Uterus (tissue), 4 donors: Measurements from ENCODE around the gene UBE2L5. TPM values are rescaled to one million over a fixed set of nuclear protein-coding genes. Genes with fewer than 3 reads are reported as not detected.

Source experiments
- DNase-seq, 2 donors: peaks; one replicate each; pipeline ENCODE4 v3.0.0-alpha.2; 2019 to 2020
- H3K27ac ChIP-seq, 2 donors: fragments of 200-600 bp; sonication (generic); 1 replicate in 1 of 2; 2 replicates in 1 of 2; pipeline ENCODE4 v1.5.1; 2016 to 2018
- H3K27me3 ChIP-seq, 2 donors: fragments of 200-600 bp; sonication (generic); one replicate each; pipeline ENCODE4 v1.5.1; 2018 to 2019; ENCODE audit warnings: control low read depth in 1 of 2
- H3K36me3 ChIP-seq, 2 donors: fragments of 200-600 bp; sonication (generic); one replicate each; pipeline ENCODE4 v1.5.1; 2019; ENCODE audit warnings: control low read depth in 1 of 2
- H3K4me1 ChIP-seq, 2 donors: fragments of 200-600 bp; sonication (generic); one replicate each; pipeline ENCODE4 v1.5.1; 2018 to 2019; ENCODE audit warnings: control low read depth in 1 of 2
- H3K4me3 ChIP-seq, 2 donors: fragments of 200-600 bp; sonication (generic); 1 replicate in 1 of 2; 2 replicates in 1 of 2; pipeline ENCODE4 v1.5.1; 2018 to 2019; ENCODE audit warnings: mild to moderate bottlenecking in 1 of 2
- H3K9me3 ChIP-seq, 2 donors: fragments of 200-600 bp; sonication (generic); one replicate each; pipeline ENCODE4 v1.5.1; 2019; ENCODE audit warnings: control low read depth in 1 of 2
- CTCF ChIP-seq, 4 experiments: fragments of 200-600 bp in 2 of 4; fragments of 450-650 bp in 2 of 4; sonication (generic) in 2 of 4; IDR thresholded peaks; one replicate each; pipeline ENCODE4 v1.5.1; 2016 to 2019; ENCODE audit warnings: antibody characterized with exemption in 4 of 4, mild to moderate bottlenecking in 2 of 4, moderate library complexity in 1 of 4
- POLR2A ChIP-seq, 2 donors: fragments of 450-650 bp; IDR thresholded peaks; one replicate each; pipeline ENCODE4 v1.6.1; 2016; ENCODE audit warnings: antibody characterized with exemption in 2 of 2, mild to moderate bottlenecking in 1 of 2, moderate library complexity in 1 of 2
- intact Hi-C: fragments of 100-400 bp; cut with DNase I; formaldehyde crosslinking; loops from one replicate; pipeline ENCODE4 v1.15.1; 2023; ENCODE audit warnings: low total_unique reads
- total RNA-seq, 4 donors: library from RNA; depleted of rRNA in 3 of 4; stranded (reverse); fragments of >200 nt in 3 of 4; gene quantifications; one replicate each; pipeline versions ENCODE4 v1.1.0 to v1.2.4, GENCODE V29; 2014 to 2023
- donor health status: DM: yes; HTN: yes; CAD: no.

Gene UBE2L5
- total RNA-seq, 4 donors from 2014 or later, result 0.21 to 2.8 TPM; not detected in 2

GRCh38 chr13:30391956-30392680 is 30.2 kb upstream of the UBE2L5 start:
- no peaks in the 10 kb centered on the region for H3K9me3 ChIP-seq
- no peak for TF ChIP-seq POLR2A (IDR thresholded peaks at IDR 0.05)
- TF ChIP-seq CTCF (IDR thresholded peaks at IDR 0.05), result no peak
- intact Hi-C loops, result loop anchor here (10.0 kb wide), 1 partner anchor 53 kb away; no protein-coding TSS in a partner anchor
- H3K4me1 ChIP-seq, result no peaks in the 10 kb centered on the region
- H3K27me3 ChIP-seq, result no peaks in the 10 kb centered on the region
- no peak for DNase-seq
- no peaks in the 10 kb centered on the region for H3K36me3 ChIP-seq
- H3K27ac ChIP-seq, result no peak overlapping the region
- no peak overlapping the region for H3K4me3 ChIP-seq

- no peak overlapping the region for H3K27ac ChIP-seq
- no peaks in the 10 kb centered on the region for H3K9me3 ChIP-seq
- H3K36me3 ChIP-seq, result no peaks in the 10 kb centered on the region
- H3K27me3 ChIP-seq, result no peaks in the 10 kb centered on the region
- intact Hi-C loops, result loop anchor here (10.0 kb wide), 1 partner anchor 52 kb away; no protein-coding TSS in a partner anchor
- no peaks in the 10 kb centered on the region for H3K4me1 ChIP-seq
- no peak overlapping the region for H3K4me3 ChIP-seq
- DNase-seq, result no peak
- TF ChIP-seq CTCF (IDR thresholded peaks at IDR 0.05) (no peak), POLR2A (IDR thresholded peaks at IDR 0.05) (no peak)
Observed at GRCh38 chr13:30392681-30393045, 29.6 kb upstream of the UBE2L5 start.

- H3K27ac ChIP-seq, result peak overlapping the region; percentile 93 to 97
- intact Hi-C loops, result loop anchor here (5.0 to 10.0 kb wide), 2 partner anchors 50 to 68 kb away; no protein-coding TSS in a partner anchor
Observed at GRCh38 chr13:30394751-30395191, 27.5 kb upstream of the UBE2L5 start.

GRCh38 chr13:30395192-30396158 is 26.8 kb upstream of the UBE2L5 start:
- H3K4me3 ChIP-seq, result peak overlapping the region; percentile 39
- intact Hi-C loops, result loop anchor here (5.0 to 10.0 kb wide), 2 partner anchors 49 to 67 kb away; no protein-coding TSS in a partner anchor
- no peaks in the 10 kb centered on the region for H3K27me3 ChIP-seq
- no peaks in the 10 kb centered on the region for H3K36me3 ChIP-seq
- no peak for TF ChIP-seq CTCF (IDR thresholded peaks at IDR 0.05)
- peak; percentile 29 to 52 for TF ChIP-seq POLR2A (IDR thresholded peaks at IDR 0.05)
- DNase-seq, result peak; percentile 95 to 97
- no peaks in the 10 kb centered on the region for H3K4me1 ChIP-seq
- peak overlapping the region; percentile 93 to 97 for H3K27ac ChIP-seq
- H3K9me3 ChIP-seq, result no peaks in the 10 kb centered on the region

More at GRCh38 chr13:30394751-30395191, 27.5 kb upstream of the UBE2L5 start:
- DNase-seq, result no peak
- Histone ChIP-seq H3K27me3 (no peaks in the 10 kb centered on the region), H3K4me1 (no peaks in the 10 kb centered on the region), H3K36me3 (no peaks in the 10 kb centered on the region), H3K9me3 (no peaks in the 10 kb centered on the region), H3K4me3 (peak overlapping the region; percentile 39)
- TF ChIP-seq POLR2A (IDR thresholded peaks at IDR 0.05) (no peak), CTCF (IDR thresholded peaks at IDR 0.05) (no peak)
